WTC11 (cell line): ENCODE results near the gene ROBO4. TPM values are rescaled to one million over a fixed set of nuclear protein-coding genes. Genes with fewer than 3 reads are reported as not detected.

ENCODE experiments used
- ATAC-seq: fragments of 200-7000 bp; cut with Tn5 transposase; 2 replicates; pipeline ENCODE4 v1.10.0; 2021; ENCODE audit warnings: mild to moderate bottlenecking, moderate library complexity
- CTCF ChIA-PET: fragments of 300-600 bp; sonication (Branson Sonifier 250); formaldehyde crosslinking; loops from one replicate; lab custom pipeline; 2021; ENCODE audit warnings: antibody characterized with exemption; lab: Charles Lee
- POLR2A ChIA-PET: fragments of 350-600 bp; sonication (Branson Sonifier 250); formaldehyde crosslinking; loops from one replicate; lab custom pipeline; 2021; ENCODE audit warnings: antibody characterized with exemption; lab: Charles Lee
- DNase-seq: peaks from one replicate; pipeline ENCODE4 v3.0.0; 2021; ENCODE audit warnings: low spot score
- H3K27ac Mint-ChIP-seq: 2 replicates; pipeline ENCODE4 v1.8.0; 2021; ENCODE audit warnings: mixed read lengths
- H3K27me3 Mint-ChIP-seq: 2 replicates; pipeline ENCODE4 v1.8.0; 2021; ENCODE audit warnings: low read depth, mild to moderate bottlenecking, moderate library complexity, mixed read lengths
- H3K36me3 Mint-ChIP-seq: 2 replicates; pipeline ENCODE4 v1.8.0; 2021; ENCODE audit warnings: mixed read lengths
- H3K4me1 Mint-ChIP-seq: 2 replicates; pipeline ENCODE4 v1.8.0; 2022; ENCODE audit warnings: mixed read lengths
- H3K4me3 Mint-ChIP-seq: 2 replicates; pipeline ENCODE4 v1.8.0; 2021; ENCODE audit warnings: mild to moderate bottlenecking, moderate library complexity, mixed read lengths
- H3K9me3 Mint-ChIP-seq: 2 replicates; pipeline ENCODE4 v1.8.0; 2021; ENCODE audit warnings: mixed read lengths
- AFF4 ChIP-seq: sonication (generic); formaldehyde crosslinking; IDR thresholded peaks from 2 replicates; pipeline ENCODE4 v1.8.1; 2023; ENCODE audit warnings: mild to moderate bottlenecking, missing genetic modification reagents, borderline replicate concordance
- E2F4 ChIP-seq: sonication (generic); formaldehyde crosslinking; IDR thresholded peaks from 2 replicates; pipeline ENCODE4 v1.8.1; 2022; ENCODE audit warnings: low read depth, mild to moderate bottlenecking, moderate library complexity, missing genetic modification reagents, borderline replicate concordance
- ELF4 ChIP-seq: sonication (generic); formaldehyde crosslinking; IDR thresholded peaks from 2 replicates; pipeline ENCODE4 v1.8.1; 2022; ENCODE audit warnings: low read depth, mild to moderate bottlenecking, moderate library complexity, missing genetic modification reagents
- ETV6 ChIP-seq: sonication (generic); formaldehyde crosslinking; IDR thresholded peaks from 2 replicates; pipeline ENCODE4 v1.8.1; 2022; ENCODE audit warnings: mild to moderate bottlenecking, missing genetic modification reagents
- FOXP4 ChIP-seq: sonication (generic); formaldehyde crosslinking; IDR thresholded peaks from 2 replicates; pipeline ENCODE4 v1.8.0; 2022; ENCODE audit warnings: mild to moderate bottlenecking, missing genetic modification reagents
- GABPB1 ChIP-seq: sonication (generic); formaldehyde crosslinking; IDR thresholded peaks from 2 replicates; pipeline ENCODE4 v1.8.1; 2023; ENCODE audit warnings: mild to moderate bottlenecking, missing genetic modification reagents
- GRHL2 ChIP-seq: fragments of 250-450 bp; sonication (Bioruptor Pico); IDR thresholded peaks from 2 replicates; pipeline ENCODE4 v1.8.0; 2022; ENCODE audit warnings: mild to moderate bottlenecking, moderate library complexity; ENCODE audit not compliant: insufficient replicate concordance, severe bottlenecking
- HMGA2 ChIP-seq: fragments of 250-450 bp; sonication (Bioruptor Pico); IDR thresholded peaks from 2 replicates; pipeline ENCODE4 v1.4.0; 2021; ENCODE audit warnings: mild to moderate bottlenecking, moderate library complexity
- HMGXB4 ChIP-seq: sonication (generic); formaldehyde crosslinking; IDR thresholded peaks from 2 replicates; pipeline ENCODE4 v1.8.1; 2023; ENCODE audit warnings: mild to moderate bottlenecking, moderate library complexity, missing genetic modification reagents
- KAT7 ChIP-seq: sonication (generic); formaldehyde crosslinking; IDR thresholded peaks from 2 replicates; pipeline ENCODE4 v1.8.1; 2023; ENCODE audit warnings: missing genetic modification reagents, mild to moderate bottlenecking, borderline replicate concordance
- MYBL2 ChIP-seq: sonication (generic); formaldehyde crosslinking; IDR thresholded peaks from 2 replicates; pipeline ENCODE4 v1.8.1; 2023; ENCODE audit warnings: mild to moderate bottlenecking, moderate library complexity, missing genetic modification reagents
- NFATC4 ChIP-seq: fragments of 250-450 bp; sonication (Bioruptor Pico); IDR thresholded peaks from 2 replicates; pipeline ENCODE4 v1.9.0; 2021; ENCODE audit warnings: mild to moderate bottlenecking
- NFE2L1 ChIP-seq: sonication (generic); formaldehyde crosslinking; IDR thresholded peaks from 2 replicates; pipeline ENCODE4 v1.8.1; 2023; ENCODE audit warnings: missing genetic modification reagents
- NFYB ChIP-seq: sonication (generic); formaldehyde crosslinking; conservative IDR thresholded peaks from 2 replicates; pipeline ENCODE4 v1.8.0; 2022; ENCODE audit warnings: low read depth, missing genetic modification reagents
- NR2C2 ChIP-seq: sonication (generic); formaldehyde crosslinking; IDR thresholded peaks from 2 replicates; pipeline ENCODE4 v1.8.0; 2022; ENCODE audit warnings: mild to moderate bottlenecking, missing genetic modification reagents
- PRRX2 ChIP-seq: fragments of 250-450 bp; sonication (Bioruptor Pico); IDR thresholded peaks from 2 replicates; pipeline ENCODE4 v1.8.0; 2021; ENCODE audit warnings: mild to moderate bottlenecking
- SOX15 ChIP-seq: fragments of 250-450 bp; sonication (Bioruptor Pico); IDR thresholded peaks from 2 replicates; pipeline ENCODE4 v1.9.0; 2021; ENCODE audit warnings: mild to moderate bottlenecking
- TEAD1 ChIP-seq: sonication (generic); formaldehyde crosslinking; IDR thresholded peaks from 2 replicates; pipeline ENCODE4 v1.8.0; 2022; ENCODE audit warnings: mild to moderate bottlenecking, missing genetic modification reagents
- ZBTB21 ChIP-seq: sonication (generic); formaldehyde crosslinking; IDR thresholded peaks from 2 replicates; pipeline ENCODE4 v1.8.1; 2023; ENCODE audit warnings: mild to moderate bottlenecking, missing genetic modification reagents, borderline replicate concordance
- ZNF219 ChIP-seq: sonication (generic); formaldehyde crosslinking; IDR thresholded peaks from 2 replicates; pipeline ENCODE4 v1.8.0; 2023; ENCODE audit warnings: missing genetic modification reagents, mild to moderate bottlenecking, borderline replicate concordance
- total RNA-seq: library from RNA; stranded (reverse); gene quantifications from 3 replicates; pipeline ENCODE4 v1.2.3, GENCODE V29; 2021

ROBO4 gene
- total RNA-seq, 1 experiment from 2014 or later = 0.13 TPM

- Mint-ChIP-seq H3K4me3 (no peak overlapping the region), H3K36me3 (no peaks in the 10 kb centered on the region), H3K27ac (no peak overlapping the region), H3K27me3 (peaks cover 41% of the 10 kb centered on the region), H3K9me3 (no peaks in the 10 kb centered on the region), H3K4me1 (peaks cover 25% of the 10 kb centered on the region)
- ATAC-seq (no peak), DNase-seq (no peak)
- POLR2A ChIA-PET = no interaction called here
- no peak for TF ChIP-seq NR2C2 (CRISPR knock-in tag)
- TF ChIP-seq ETV6 = no peak
- no peak for TF ChIP-seq PRRX2 (CRISPR knock-in tag)
- no peak for TF ChIP-seq FOXP4
- no peak for TF ChIP-seq E2F4 (CRISPR knock-in tag)
- no peak for TF ChIP-seq ZNF219 (CRISPR knock-in tag)
- TF ChIP-seq TEAD1 (CRISPR knock-in tag) = no peak
- no peak for TF ChIP-seq ZBTB21 (CRISPR knock-in tag)
- TF ChIP-seq SOX15 (CRISPR knock-in tag) = no peak
- TF ChIP-seq HMGXB4 (CRISPR knock-in tag) = no peak
- TF ChIP-seq HMGA2 (CRISPR knock-in tag) = no peak
- no peak for TF ChIP-seq KAT7 (CRISPR knock-in tag)
- TF ChIP-seq GABPB1 (CRISPR knock-in tag) = no peak
- no peak for TF ChIP-seq MYBL2
- TF ChIP-seq ELF4 (CRISPR knock-in tag) = no peak
- TF ChIP-seq NFE2L1 = no peak
- no peak for TF ChIP-seq AFF4 (CRISPR knock-in tag)
- no peak for TF ChIP-seq NFYB (CRISPR knock-in tag)
- no peak for TF ChIP-seq NFATC4 (CRISPR knock-in tag)
- TF ChIP-seq GRHL2 (CRISPR knock-in tag) = no peak
- CTCF ChIA-PET = interaction anchor here (1.3 to 3.4 kb wide), 6 partner anchors 13 to 467 kb away, joined by 3 to 40 read pairs (median 5); partner anchors contain the start of genes CCDC15 and ROBO3
Measured at GRCh38 chr11:124878759-124879492, 18.7 kb downstream of the ROBO4 start.
